ENCODE results near the gene MIB1.

- TF ChIP-seq BMI1 (IDR thresholded peaks at IDR 0.05; ENCODE audit: borderline replicate concordance) = no peak
- no peak for TF ChIP-seq RBBP5 (conservative IDR thresholded peaks at IDR 0.05)
- TF ChIP-seq BRCA1 (IDR thresholded peaks at IDR 0.05; ENCODE audit: low read depth, low read length) = no peak
- no peak for TF ChIP-seq CTCF (IDR thresholded peaks at IDR 0.05 in 2 of 3, conservative IDR thresholded peaks at IDR 0.05 in 1 of 3; ENCODE audit: control insufficient read depth in 2 of 3, extremely low read depth in 1 of 3, insufficient read depth in 1 of 3, low read depth in 3 of 3, low read length in 3 of 3)
- no peak for TF ChIP-seq NRF1 (conservative IDR thresholded peaks at IDR 0.05; ENCODE audit: low read depth, low read length)
- TF ChIP-seq RAD21 (IDR thresholded peaks at IDR 0.05; ENCODE audit: insufficient read depth, low read depth, low read length) = no peak
- no peak for TF ChIP-seq TAF1 (IDR thresholded peaks at IDR 0.05; ENCODE audit: borderline replicate concordance, low read depth, low read length)
- no peak for TF ChIP-seq RCOR1 (conservative IDR thresholded peaks at IDR 0.05; ENCODE audit: low read depth, low read length)
- no peak for TF ChIP-seq PAX8 (IDR thresholded peaks at IDR 0.05)
Observed at GRCh38 chr18:21741312-21741561, 645 bp downstream of the MIB1 start.
